Measurements from ENCODE around the gene MICAL2. TPM values are rescaled to one million over a fixed set of nuclear protein-coding genes. Genes with fewer than 3 reads are reported as not detected.

Gene MICAL2
- total RNA-seq, 1 experiment from 2014 or later, result 153 TPM

DNA sequence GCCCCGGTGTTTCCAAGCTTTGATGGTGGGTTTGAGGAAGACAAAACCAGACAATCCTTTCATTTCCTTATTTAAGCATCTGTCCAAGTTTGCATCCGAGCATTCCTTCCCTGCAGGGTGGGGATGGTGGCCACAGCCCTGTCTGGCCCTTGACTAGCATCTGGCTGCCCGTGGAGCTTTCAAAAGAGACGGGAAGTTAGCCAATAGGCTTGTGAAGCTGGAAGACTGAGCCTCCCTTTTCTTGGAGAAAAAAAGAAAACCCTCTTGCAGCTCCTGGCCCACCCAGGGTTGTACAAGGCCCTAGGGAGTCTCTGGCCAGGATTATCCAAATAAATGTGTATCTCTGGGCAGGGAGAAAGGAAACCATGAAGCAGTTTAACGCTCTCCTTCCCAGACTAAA lies 60.6 kb downstream of the MICAL2 start:
- DNase-seq (ENCODE audit: low spot score), result no peak

DNA sequence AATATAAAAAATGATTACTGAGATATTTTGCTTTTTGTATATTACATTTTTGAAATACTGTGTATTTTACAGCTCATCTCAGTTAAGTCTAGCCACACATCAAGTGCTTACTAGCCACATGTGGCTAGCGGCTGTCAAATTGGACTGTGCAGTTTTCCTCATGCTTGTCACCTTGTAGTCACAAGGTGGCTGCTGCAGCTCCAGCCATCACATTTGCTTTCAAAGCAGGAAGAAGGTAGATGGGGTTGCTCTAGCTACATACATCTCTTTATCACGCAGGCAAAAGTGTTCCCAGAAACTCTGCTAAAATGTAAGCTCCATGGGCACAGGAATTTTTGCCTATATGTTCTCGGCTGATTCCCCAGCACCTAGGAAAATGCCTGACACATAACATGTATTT lies 61.5 kb downstream of the MICAL2 start:
- no peak for DNase-seq (ENCODE audit: low spot score)

DNA sequence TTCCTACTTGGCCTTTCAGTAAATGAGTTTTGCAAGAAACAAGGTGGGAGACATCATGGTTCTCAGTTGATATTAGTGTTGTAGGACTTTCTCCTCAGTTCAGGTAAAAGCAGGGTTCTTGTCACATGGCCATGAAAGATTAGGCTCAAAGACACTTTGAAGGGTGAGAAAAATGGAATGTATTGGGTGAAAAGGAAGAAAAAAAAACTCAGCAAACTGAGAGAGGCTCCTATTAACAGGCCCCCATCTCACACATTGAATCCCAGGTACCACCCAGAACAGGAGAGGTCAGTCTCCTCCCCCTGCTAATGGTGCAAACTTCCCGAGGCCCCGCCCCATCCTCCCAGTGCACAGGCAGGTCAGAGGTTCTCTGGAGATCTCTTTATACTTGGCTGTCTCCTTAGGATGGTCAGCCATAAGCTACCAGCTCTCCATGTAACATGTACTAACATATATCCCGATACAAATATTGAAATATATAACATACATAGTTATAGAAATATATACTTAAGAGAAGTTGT lies 62.2 kb downstream of the MICAL2 start:
- DNase-seq (ENCODE audit: low spot score), result no peak

DNA sequence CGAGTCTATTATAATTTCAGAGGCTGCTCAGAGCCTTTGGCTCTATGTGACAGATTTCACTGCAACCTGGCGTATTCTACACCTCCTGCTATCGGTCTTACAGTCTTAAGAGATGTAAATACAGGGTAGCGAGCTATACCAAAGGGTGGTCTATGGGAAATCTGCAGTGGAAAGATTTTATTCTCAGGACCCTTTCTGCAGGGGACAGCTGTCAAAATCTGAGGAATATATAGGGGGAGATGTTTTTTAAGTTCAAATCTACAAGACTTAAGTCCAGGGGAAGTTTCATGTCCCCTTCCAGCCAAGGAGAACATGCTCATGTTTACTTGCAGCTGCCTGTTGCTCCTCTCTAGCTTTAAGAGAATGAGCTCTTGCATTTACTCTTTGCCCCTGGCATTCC lies 62.7 kb downstream of the MICAL2 start:
- no peak for DNase-seq (ENCODE audit: low spot score)

DNA sequence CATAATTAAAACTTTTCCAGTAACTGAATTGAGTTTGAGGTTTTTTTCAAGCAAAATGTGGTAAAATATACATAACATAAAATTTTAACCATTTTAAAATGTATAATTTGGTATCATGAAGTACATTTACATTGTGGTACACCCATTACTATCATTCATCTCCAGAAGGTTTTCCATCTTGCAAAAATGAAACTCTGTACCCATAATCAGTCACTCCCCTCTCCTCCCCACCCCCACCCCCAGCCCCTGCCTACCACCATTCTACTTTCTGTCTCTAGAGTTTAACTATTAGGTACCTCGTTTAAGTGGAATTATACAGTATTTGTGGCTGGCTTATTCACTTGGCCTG lies 63.7 kb downstream of the MICAL2 start:
- no peak for DNase-seq (ENCODE audit: low spot score)

DNA sequence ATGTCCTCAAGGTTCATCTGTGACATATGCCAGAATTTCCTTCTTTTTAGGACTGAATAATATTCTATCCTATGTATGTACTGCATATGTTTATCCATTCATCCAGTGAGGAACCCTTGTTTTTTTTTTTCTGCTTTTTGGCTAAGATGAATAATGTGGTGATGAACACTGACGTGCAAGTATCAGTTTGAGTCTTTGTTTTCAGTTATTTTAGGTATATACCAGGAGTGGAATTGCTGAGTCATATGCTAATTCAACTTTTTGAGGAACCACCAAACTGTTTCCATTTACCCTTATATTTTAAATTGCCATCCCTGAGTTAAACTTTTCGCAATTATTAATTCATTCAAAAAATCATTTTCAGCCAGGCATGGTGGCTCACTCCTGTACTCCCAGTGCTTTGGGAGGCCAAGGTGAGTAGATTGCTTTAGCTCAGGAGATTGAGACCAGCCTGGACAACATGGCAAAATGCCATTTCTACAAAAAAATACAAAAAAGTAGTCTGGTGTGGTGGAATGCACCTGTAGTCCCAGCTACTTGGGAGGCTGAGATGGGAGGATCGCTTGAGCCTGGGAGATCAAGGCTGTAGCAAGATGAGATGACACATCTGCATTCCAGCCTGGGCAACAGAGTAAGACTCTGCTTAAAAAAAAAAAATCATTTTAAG lies 64.2 kb downstream of the MICAL2 start:
- DNase-seq (ENCODE audit: low spot score), result no peak

DNA sequence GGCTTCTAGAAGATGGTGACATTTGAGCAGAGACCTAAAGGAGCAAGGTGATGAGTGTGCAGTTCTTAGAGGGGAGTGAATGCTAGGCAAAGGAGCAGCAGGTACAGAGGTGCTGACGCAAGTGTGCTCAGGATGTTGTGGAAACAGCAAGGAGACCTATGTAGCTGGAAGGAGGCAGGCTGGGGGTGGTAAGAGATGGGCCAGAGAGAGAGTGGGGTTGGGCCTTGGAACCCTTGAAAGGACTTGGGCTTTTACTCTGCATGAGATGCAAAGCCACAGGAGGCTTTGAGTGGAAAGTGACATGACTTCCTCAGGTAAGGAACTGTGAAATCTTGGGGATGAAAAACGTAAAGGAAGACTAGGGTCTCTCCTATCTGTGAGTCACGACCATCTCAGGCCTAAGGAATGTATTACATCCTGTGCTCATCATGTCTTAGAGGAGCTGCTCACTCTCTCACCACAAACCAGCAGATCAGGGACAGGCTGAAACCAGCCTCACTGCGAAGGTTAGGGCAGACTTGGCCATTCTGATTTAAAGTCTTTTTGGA lies 65.4 kb downstream of the MICAL2 start:
- DNase-seq (ENCODE audit: low spot score), result no peak

DNA sequence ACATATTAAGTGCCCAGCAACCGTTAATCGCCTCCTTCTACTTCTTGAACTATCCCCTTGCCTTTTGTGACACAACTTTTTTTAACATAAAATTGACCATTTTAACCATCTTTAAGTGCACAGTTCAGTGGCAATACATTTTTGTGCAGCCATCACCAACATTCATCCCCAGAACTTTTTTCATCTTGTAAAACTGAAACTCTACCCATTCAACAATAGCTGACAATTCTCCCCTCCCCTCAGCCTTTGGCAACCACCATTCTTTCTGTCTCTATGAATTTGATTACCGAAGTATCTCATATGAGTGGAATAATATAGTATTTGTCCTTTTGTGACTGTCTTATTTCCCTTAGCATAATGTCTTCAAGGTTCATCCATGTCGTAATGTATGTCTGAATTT lies 66.0 kb downstream of the MICAL2 start:
- no peak for DNase-seq (ENCODE audit: low spot score)

DNA sequence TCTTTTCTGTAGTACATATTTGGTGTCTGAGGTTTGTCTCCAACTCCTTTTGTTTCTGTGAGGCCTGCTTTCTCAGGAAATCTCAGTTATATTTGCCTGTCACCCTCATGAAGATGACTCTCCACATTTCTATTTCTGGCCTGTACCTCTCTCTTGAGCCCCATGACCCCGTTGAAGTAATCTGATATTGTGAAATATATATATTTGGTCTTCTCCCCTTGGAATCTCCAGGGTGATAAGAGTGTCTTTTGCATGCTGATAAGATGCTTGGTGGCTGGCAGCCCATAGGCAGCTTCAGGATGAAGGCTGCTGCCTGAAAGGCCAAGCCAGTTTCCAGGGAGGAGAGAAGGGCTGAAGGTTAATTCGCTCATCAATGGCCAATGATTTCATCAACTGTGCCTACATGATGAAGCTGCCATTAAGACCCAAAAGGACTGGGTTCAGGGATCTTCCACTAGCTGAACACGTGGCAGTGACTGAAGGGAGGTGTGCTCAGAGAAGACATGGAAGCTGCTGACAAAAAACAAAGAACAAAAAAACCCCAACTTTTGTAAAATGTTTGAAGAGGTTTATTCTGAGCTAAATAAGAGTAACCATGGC lies 67.4 kb downstream of the MICAL2 start:
- no peak for DNase-seq (ENCODE audit: low spot score)

DNA sequence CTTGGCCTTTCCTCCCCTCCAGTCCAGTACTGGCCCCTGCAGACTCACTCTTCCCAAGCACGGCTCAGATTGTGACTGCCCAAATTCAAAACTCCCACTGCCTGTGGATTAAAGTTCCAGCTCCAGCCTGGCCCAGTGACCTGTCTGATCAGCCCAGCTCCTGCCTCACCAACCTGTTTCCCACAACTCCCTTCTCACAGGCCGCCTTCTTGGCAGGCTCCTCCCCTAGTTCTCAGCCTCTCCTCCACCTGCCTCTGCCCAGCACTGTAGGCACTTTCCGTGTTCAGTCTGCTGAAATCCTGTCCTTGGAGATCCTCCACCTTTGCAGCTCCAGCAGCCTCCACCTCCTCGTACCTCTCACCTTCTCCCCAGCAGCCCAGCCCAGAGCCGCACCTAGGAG lies 68.6 kb downstream of the MICAL2 start:
- DNase-seq (ENCODE audit: low spot score), result peak; percentile 88

DNA sequence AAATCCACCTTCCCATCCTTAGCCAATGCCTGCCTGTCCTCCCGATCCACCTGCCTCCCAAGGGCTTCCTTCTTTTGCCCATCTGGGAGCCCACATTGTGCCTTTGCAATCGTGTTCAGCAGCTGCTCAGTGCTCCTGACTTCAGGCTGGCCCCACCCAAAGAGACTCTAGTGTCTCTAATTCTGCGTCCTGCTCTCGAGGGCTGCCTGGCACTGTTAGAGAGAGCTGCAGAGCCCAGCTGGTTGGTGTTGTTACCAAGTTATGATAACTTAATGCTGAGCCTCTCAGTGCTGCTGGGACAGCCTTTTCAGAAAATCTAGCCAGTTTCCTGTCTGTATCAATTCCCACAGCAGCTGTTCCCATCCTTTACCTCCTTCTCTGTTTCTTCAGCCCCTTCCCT lies 69.1 kb downstream of the MICAL2 start:
- DNase-seq (ENCODE audit: low spot score), result no peak

DNA sequence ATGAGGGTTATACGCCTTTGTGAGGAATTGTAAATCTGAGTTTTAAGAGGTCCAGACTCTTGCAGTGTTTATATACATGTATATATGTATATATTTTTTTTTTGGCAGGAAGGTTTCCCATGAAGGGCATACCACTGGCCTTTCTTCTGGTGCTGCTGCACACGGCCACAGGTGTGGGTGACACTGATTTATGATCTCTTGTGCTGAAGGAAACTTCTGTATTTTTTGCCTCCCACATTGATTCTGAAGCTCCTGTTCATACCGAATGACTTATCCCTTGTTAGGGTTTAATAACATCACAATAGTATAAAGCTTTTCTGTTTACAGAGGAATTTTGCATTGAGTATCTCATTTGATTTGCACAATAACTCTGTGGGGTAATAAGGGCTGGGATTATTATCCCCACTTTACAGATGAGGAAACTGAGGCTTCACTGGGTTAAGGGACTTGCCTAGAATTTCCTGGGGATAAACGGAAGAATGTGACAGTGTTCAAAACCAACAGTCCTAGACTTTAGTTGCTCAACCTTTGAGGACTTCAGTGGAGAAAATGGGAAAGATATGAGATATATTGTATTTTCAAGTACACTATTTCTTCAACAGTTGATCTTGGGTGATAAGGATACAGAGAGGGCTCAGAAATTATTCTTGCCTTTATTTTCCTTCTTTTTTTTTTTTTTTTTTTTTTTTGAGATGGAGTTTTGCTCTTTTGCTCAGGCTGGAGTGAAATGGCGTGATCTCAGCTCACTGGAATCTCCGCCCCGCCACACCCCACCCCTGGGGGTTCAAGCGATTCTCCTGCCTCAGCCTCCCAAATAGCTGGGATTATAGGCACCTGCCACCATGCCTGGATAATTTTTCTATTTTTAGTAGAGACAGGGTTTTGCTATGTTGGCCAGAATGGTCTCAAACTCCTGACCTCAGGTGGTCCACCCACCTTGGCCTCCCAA lies 70.1 kb downstream of the MICAL2 start:
- DNase-seq (ENCODE audit: low spot score), result no peak

DNA sequence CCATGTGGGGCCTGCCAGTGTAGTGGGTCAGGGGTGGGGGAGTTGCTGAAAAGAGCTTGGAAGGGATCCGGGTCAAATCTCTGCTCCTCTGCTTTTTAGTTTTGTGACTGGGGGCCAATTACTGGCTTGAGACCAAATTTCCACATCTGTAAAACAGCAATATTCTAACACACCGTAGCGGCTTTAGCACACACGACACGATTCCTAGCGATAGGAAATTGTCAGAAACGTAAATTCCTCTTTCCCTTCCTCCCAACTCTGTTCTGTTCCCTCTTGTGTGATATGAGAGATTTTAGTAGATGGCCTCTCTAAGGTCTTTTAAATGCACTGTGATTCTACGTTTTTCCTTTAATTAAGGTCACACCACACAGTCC lies 71.9 kb downstream of the MICAL2 start:
- DNase-seq (ENCODE audit: low spot score), result no peak

DNA sequence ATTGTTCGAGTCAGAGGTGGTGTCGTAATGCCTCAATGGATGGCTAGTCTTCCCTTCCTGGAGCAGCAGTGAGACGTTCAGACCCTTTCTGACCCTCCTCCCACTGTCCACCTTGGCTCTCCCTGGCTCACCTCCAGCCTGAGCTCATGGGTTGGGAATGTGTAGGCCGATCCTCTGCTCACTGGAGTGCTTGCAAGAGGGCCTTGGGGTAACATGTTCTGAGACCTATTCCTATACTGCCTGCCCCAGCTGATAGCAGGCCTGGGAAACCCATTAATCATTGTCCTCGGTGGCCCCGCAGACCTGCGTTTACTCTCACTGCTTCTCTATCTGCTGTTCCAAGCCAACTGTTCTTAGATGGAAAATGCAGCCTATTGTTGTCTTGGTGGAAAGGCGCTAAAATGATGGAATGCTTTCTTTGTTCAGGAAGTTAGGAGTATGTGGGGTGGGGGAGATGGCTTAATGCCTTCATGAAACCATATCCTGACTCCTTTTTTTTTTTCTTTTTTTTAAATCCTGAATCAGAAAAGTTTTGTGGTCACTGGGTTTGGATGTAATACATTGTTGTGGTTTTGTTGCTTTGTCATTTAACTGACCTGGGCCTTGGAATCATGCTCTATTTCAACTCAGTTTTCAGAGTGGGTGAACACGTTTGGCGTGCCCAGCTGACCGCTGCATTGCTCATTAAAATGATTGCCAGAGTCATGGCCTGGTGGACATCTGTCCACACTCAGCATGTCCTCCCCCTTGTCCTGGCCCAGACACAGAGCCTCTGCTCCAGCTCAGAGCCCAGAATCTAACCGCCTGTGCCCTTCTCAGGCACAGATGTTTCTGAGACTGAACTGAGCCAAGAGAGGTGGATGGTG lies 72.5 kb downstream of the MICAL2 start:
- DNase-seq (ENCODE audit: low spot score), result peak; percentile 74

DNA sequence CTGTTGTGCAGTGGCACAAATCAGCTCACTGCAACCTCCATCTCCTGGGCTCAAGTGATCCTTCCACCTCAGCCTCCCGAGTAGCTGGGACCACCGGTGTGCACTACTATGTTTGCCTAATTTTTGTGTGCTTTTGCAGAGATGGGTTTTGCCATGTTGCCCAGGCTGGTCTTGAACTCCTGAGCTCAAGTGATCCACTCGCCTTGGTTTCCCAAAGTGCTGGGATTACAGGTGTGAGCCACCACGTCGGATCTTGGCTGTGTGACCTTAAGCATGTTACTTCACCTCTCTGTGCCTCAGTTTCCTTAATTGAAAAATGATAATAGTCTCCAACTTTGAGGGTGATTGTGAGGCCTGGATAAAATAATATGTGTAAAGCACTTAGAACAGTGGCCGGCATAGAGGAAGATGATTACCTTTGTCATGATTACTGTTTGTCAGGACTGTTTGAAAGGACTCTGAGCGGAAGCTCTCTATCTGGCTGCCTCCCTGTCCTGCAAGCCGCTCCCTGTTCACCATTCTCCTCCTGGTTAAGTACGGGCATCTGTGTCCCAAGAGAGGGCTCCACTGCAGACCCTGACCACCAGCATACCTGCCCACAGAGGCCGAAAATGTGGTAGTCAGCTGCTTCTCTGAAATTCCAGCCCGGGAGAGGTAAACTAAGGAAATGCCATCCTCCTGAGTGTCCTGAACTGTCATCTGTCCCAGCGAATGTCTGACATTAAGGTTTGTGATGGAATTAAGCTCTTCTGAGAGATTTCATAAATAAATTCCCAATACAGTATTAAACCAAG lies 73.6 kb downstream of the MICAL2 start:
- no peak for DNase-seq (ENCODE audit: low spot score)

DNA sequence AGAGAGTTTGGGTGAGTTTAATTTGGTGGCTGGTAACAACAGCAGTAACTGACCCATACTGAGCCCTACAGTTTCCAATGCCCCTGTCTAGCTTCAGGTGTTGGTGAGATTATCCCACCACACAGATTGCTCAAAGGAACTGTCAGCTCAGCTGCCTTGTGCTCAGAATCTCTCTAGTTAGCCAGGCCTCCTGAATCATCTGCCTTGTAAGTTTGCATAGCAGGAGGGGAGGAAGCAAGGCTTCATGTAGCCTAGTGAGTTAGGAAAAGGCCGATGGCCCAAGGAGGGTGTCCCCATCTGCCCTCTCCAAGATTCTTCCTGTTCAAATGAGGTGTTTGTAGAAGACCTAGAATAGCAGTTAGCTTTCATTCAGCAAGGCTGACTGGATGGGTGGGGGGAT lies 74.3 kb downstream of the MICAL2 start:
- DNase-seq (ENCODE audit: low spot score), result no peak

DNA sequence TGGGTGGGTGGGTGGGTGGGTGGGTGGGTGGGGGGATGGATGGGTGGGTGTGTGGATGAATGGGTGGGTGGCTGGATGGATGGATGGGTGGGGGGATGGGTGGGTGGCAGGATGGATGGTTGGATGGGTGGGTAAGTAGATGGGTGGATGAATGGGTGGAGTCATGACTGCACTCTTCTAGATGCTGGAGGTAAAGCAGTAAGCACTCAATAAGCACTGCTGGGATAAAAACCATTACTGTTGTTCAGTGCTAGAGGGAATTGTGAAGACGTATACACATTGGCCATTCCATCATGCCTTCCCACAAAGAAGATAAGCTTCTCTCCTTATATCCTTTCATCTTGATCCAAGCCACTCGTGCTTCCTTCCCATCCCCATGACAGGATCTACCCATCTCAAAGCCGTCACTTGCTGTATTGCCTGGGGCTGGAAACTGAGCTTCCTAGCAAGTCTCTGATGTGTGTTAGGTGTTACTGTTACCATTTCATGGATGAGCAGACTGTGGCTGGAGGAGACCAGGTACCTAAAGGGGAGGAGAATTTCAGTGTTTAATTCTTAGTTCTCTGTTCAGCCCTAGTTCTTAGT lies 74.8 kb downstream of the MICAL2 start:
- no peak for DNase-seq (ENCODE audit: low spot score)

DNA sequence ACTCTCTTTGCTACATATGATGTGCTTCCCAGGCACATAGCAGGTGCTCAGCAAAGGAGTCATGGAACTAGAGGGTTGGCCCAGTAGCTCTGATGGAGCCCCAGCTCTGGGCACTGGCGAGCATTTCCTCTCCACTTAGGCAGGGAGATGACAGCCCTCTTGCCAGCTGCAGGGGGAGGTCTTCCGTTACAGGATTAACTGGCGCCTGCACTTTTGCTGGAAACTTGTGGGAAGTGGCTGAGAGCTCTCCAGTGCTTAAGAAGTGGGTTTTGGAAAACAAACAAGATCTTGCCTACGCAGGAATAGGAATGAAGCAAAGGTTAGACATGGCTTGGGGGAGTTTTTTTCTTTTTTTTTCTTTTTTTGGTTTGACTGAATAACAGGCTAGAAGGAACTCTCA lies 75.5 kb downstream of the MICAL2 start:
- DNase-seq (ENCODE audit: low spot score), result no peak

DNA sequence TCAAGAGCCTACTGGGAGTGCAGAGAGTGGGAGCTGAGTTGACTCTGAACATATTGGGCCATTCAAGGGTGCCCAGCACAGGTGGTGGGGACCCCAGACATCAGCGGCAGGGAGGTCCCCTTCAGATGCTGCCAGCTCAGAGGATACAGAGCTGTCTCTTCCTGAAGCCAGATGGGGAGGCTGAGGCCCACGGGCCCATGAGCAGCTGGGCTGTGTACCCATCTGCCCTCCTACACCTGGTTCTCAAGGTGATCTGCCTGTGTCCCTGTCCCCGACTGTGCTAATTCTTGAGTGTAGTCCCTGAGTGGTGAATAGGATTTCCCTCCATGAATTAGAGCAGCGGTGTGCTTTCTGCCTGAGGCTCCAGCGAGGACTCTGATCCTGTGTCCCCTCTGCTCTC lies 76.3 kb downstream of the MICAL2 start:
- no peak for DNase-seq (ENCODE audit: low spot score)

DNA sequence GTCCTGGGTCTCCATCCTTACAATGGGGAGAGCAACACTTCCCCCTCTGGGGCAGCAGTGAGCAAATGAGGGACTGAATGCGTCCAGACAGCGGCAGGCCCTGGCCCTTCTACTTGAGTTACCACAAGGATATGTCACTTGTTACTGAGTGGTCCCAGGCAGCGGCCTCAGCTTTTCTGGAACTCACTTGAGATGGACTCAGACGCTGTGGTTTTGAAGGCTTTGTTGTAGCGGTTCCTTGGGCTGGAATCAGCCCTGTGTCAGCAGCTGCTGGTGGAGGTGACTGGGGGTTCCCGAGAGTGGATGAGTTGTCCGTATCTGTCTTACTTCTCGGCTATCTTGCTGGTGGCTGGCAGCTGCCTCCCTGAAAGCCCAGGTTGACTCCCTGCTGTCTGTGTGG lies 77.0 kb downstream of the MICAL2 start:
- no peak for DNase-seq (ENCODE audit: low spot score)

All from HT-29 (cell line).